ENCODE measurements around the gene DNAJC7.

- TF ChIP-seq CTCF (IDR thresholded peaks at IDR 0.05) (no peak), POLR2A (IDR thresholded peaks at IDR 0.05) (no peak)
Measured at GRCh38 chr17:41992576-41992975, 24.7 kb downstream of the DNAJC7 start.

Data from stomach (tissue), 4 donors.